Measurements from ENCODE around the gene CAMK2N1. TPM values are rescaled to one million over a fixed set of nuclear protein-coding genes. Genes with fewer than 3 reads are reported as not detected.

CAMK2N1 gene
- total RNA-seq, 1 experiment from 2014 or later: 10.1 TPM

Other genes starting within 250 kb of the CAMK2N1 start
- 1.1 to 1.5 TPM (median 1.4 TPM) in 3 replicates for gene VWA5B1, start 195.3 kb downstream of the CAMK2N1 start, total RNA-seq (2021)
- 21.0 to 22.2 TPM (median 21.9 TPM) in 3 replicates for gene MUL1, start 21.9 kb upstream of the CAMK2N1 start, total RNA-seq (2021)
- gene FAM43B, start 66.4 kb upstream of the CAMK2N1 start, total RNA-seq (2021): 2.9 to 3.1 TPM (median 3.1 TPM) in 3 replicates
- 7.3 to 12.5 TPM (median 7.5 TPM) in 3 replicates for gene CDA, start 102.9 kb upstream of the CAMK2N1 start, total RNA-seq (2021)
- 34.7 to 47.7 TPM (median 35.1 TPM) in 3 replicates for gene PINK1, start 147.2 kb upstream of the CAMK2N1 start, total RNA-seq (2021)
- 299 to 306 TPM (median 300 TPM) in 3 replicates for gene DDOST, start 175.2 kb upstream of the CAMK2N1 start, total RNA-seq (2021)
- gene KIF17, start 231.8 kb upstream of the CAMK2N1 start, total RNA-seq (2021): 8.1 to 16.1 TPM (median 14.3 TPM) in 3 replicates
- gene SH2D5, start 246.5 kb upstream of the CAMK2N1 start, total RNA-seq (2021): 13.4 to 17.8 TPM (median 13.8 TPM) in 3 replicates

All from WTC11 (cell line).